GM23248 (cell line): ENCODE measurements around the gene HNF1B. TPM values are rescaled to one million over a fixed set of nuclear protein-coding genes. Genes with fewer than 3 reads are reported as not detected.

Experiments
- DNase-seq: peaks from one replicate; pipeline ENCODE4 v3.0.0-alpha.2; 2015
- H2AFZ ChIP-seq: fragments of 200-600 bp; sonication (generic); 2 replicates; pipeline ENCODE4 v1.6.1; 2016; ENCODE audit warnings: antibody characterized with exemption
- H3F3A ChIP-seq: fragments of 200-600 bp; sonication (generic); 2 replicates; pipeline ENCODE4 v1.6.1; 2016; ENCODE audit warnings: mild to moderate bottlenecking, antibody characterized with exemption, mixed run types; ENCODE audit not compliant: insufficient read depth
- H3K27ac ChIP-seq: fragments of 200-600 bp; sonication (generic); 2 replicates; pipeline ENCODE4 v1.5.1; 2016; ENCODE audit warnings: mild to moderate bottlenecking
- H3K27me3 ChIP-seq: fragments of 200-600 bp; sonication (generic); replicated peaks from 2 replicates; pipeline ENCODE4 v1.6.1; 2016; ENCODE audit warnings: mild to moderate bottlenecking; ENCODE audit not compliant: insufficient read depth
- H3K36me3 ChIP-seq: fragments of 200-600 bp; sonication (generic); 2 replicates; pipeline ENCODE4 v1.6.1; 2016; ENCODE audit warnings: low read depth, mild to moderate bottlenecking
- H3K4me1 ChIP-seq: fragments of 200-600 bp; sonication (generic); 2 replicates; pipeline ENCODE4 v1.6.1; 2016; ENCODE audit warnings: mild to moderate bottlenecking; ENCODE audit not compliant: insufficient read depth
- H3K4me2 ChIP-seq: fragments of 200-600 bp; sonication (generic); one replicate; pipeline ENCODE4 v1.6.1; 2016; ENCODE audit warnings: mild to moderate bottlenecking; ENCODE audit not compliant: unreplicated experiment
- H3K4me3 ChIP-seq: fragments of 200-600 bp; sonication (generic); 2 replicates; pipeline ENCODE4 v1.5.1; 2016; ENCODE audit warnings: mild to moderate bottlenecking
- H3K79me2 ChIP-seq: fragments of 200-600 bp; sonication (generic); 2 replicates; pipeline ENCODE4 v1.6.1; 2016; ENCODE audit warnings: mild to moderate bottlenecking; ENCODE audit not compliant: insufficient read depth
- H3K9ac ChIP-seq: fragments of 200-600 bp; sonication (generic); 2 replicates; pipeline ENCODE4 v1.6.1; 2016; ENCODE audit warnings: mild to moderate bottlenecking
- H3K9me2 ChIP-seq: fragments of 200-600 bp; sonication (generic); 2 replicates; pipeline ENCODE4 v1.6.1; 2016; ENCODE audit warnings: mixed run types, mild to moderate bottlenecking, moderate library complexity; ENCODE audit not compliant: insufficient read depth
- H3K9me3 ChIP-seq: fragments of 200-600 bp; sonication (generic); one replicate; pipeline ENCODE4 v1.6.1; 2017; ENCODE audit warnings: low read depth
- H4K20me1 ChIP-seq: fragments of 200-600 bp; sonication (generic); 2 replicates; pipeline ENCODE4 v1.6.0; 2016; ENCODE audit not compliant: insufficient read depth
- EZH2 ChIP-seq: fragments of 200-600 bp; sonication (generic); IDR thresholded peaks from 2 replicates; pipeline ENCODE4 v1.6.1; 2018; ENCODE audit warnings: antibody characterized with exemption, mild to moderate bottlenecking; ENCODE audit not compliant: insufficient read depth, poor library complexity, severe bottlenecking
- EZH2phosphoT487 ChIP-seq: fragments of 200-600 bp; sonication (generic); IDR thresholded peaks from 2 replicates; pipeline ENCODE4 v1.6.1; 2018; ENCODE audit warnings: antibody characterized with exemption, moderate library complexity, mild to moderate bottlenecking, low read depth; ENCODE audit not compliant: insufficient read depth
- WGBS, 2 experiments: methylation state at CpG; one replicate each; pipeline ENCODE4 v1.1.6; 2015 to 2017; ENCODE audit warnings: low lambda C conversion rate in 2 of 2, low coverage in 1 of 2; ENCODE audit errors: missing lambda C conversion rate in 2 of 2; 5-methylcytosine and 5-hydroxymethylcytosine counted together
- in situ Hi-C: fragments of 300-500 bp; cut with MboI; formaldehyde crosslinking; loops from 2 replicates; pipeline ENCODE4 v1.15.0; 2020
- polyA plus RNA-seq: library from polyadenylated mRNA; unstranded; fragments of >200 nt; fragmentation: Nextera tagmentation; extraction: Ambion mirVana; gene quantifications from 2 replicates; pipeline ENCODE4 v1.2.1, GENCODE V29; 2016
- total RNA-seq: library from RNA; depleted of rRNA; stranded (reverse); fragments of >200 nt; shearing (Covaris generic); gene quantifications from 2 replicates; pipeline ENCODE4 v1.2.3, GENCODE V29; 2014

The HNF1B gene
- total and polyA plus RNA-seq, 2 experiments from 2014 or later = not detected

DNA sequence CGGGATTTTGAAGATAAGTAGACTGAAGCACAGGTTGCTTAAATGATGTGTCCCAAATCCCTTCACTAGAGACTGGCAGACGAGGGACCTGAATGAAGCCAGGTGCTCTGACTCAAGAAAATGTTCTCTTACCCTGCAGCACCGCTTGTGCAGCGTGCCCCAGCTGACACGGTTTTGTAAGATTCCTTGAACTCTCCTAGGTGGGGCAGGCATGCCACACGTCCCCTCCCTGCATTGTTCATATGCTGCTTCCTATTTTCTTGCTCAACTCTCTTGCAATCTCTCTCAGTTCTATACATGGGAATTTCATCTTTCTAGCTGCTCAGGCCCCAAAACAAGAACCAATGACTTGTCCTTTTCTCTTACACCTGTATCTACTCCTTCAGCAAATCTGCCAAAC, 22.1 kb upstream of the HNF1B start:
- in situ Hi-C loops = loop anchor here (10.0 kb wide), 2 partner anchors 58 to 112 kb away; no protein-coding TSS in a partner anchor
- Histone ChIP-seq H3K4me2 (no peak overlapping the region), H3K79me2 (no peaks in the 10 kb centered on the region), H3F3A (no peaks in the 10 kb centered on the region), H3K36me3 (no peaks in the 10 kb centered on the region), H3K9ac (no peak overlapping the region), H3K27me3 (peaks cover 39% of the 10 kb centered on the region), H3K9me3 (no peaks in the 10 kb centered on the region), H3K4me3 (no peak overlapping the region), H3K9me2 (no peaks in the 10 kb centered on the region), H3K27ac (no peak overlapping the region), H4K20me1 (no peaks in the 10 kb centered on the region), H3K4me1 (no peaks in the 10 kb centered on the region), H2AFZ (no peak overlapping the region)
- no peak for DNase-seq
- TF ChIP-seq EZH2 = no peak
- 47 to 49% methylated on average over 5 to 6 of the region's 6 CpGs for WGBS, 2 experiments

DNA sequence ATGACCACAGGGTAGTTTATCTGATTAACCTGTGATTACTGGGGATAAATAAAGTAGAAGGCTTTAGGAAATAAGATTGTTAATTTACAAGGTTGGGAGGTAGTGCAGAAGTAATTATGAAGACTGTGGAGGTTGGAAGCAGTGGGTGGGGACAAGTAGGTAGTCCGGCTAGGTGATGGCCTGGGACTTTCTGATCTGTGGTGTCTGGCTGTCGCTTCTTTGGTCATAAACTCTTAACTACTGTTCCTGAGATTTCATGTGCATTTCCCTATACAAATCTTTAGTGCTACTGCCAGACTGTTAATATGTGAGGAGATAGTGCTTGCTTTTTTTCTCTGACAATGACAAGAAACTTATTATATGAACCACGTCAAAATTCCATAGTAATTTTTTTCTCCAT, 19.5 kb upstream of the HNF1B start:
- no peaks in the 10 kb centered on the region for H3K4me1 ChIP-seq
- peaks cover 43% of the 10 kb centered on the region for H3K27me3 ChIP-seq
- H3K4me3 ChIP-seq = no peak overlapping the region
- H2AFZ ChIP-seq = no peak overlapping the region
- DNase-seq = no peak
- no peaks in the 10 kb centered on the region for H3K9me3 ChIP-seq
- H3K4me2 ChIP-seq = no peak overlapping the region
- no peaks in the 10 kb centered on the region for H3K9me2 ChIP-seq
- no peaks in the 10 kb centered on the region for H3F3A ChIP-seq
- H3K27ac ChIP-seq = no peak overlapping the region
- TF ChIP-seq EZH2phosphoT487 = no peak
- TF ChIP-seq EZH2 = no peak
- no peak overlapping the region for H3K9ac ChIP-seq
- no peaks in the 10 kb centered on the region for H3K36me3 ChIP-seq
- no peaks in the 10 kb centered on the region for H4K20me1 ChIP-seq
- in situ Hi-C loops = loop anchor here (10.0 kb wide), 2 partner anchors 60 to 110 kb away; no protein-coding TSS in a partner anchor
- no peaks in the 10 kb centered on the region for H3K79me2 ChIP-seq
- 56 to 60% methylated on average over 3 of the region's 3 CpGs for WGBS, 2 experiments

DNA sequence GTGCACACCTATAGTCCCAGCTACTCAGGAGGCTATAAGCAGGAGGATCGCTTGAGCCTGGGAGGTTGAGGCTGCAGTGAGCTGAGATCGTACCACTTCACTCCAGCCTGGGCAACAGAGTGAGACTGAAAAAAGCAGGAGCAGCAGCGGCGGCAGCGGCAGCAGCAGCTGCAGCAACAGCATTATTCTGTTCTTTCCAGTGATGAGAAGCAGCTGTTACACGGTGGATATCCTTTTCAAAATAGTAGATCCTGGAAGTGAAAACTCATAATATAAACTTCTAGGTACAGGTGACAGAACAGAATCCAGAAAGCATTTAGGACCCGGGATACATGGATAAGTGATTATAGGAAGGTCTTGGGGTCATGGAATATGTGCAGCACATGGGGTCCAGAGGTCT, 17.8 kb upstream of the HNF1B start:
- Histone ChIP-seq H3K4me1 (no peaks in the 10 kb centered on the region), H3K36me3 (no peaks in the 10 kb centered on the region), H3K4me3 (no peak overlapping the region), H3K9ac (no peak overlapping the region), H3K27me3 (peaks cover 52% of the 10 kb centered on the region), H2AFZ (no peak overlapping the region), H3F3A (no peaks in the 10 kb centered on the region), H4K20me1 (no peaks in the 10 kb centered on the region), H3K9me2 (no peaks in the 10 kb centered on the region), H3K4me2 (no peak overlapping the region), H3K27ac (no peak overlapping the region), H3K79me2 (no peaks in the 10 kb centered on the region), H3K9me3 (no peaks in the 10 kb centered on the region)
- in situ Hi-C loops = loop anchor here (10.0 kb wide), 2 partner anchors 62 to 108 kb away; no protein-coding TSS in a partner anchor
- TF ChIP-seq EZH2phosphoT487 = no peak
- TF ChIP-seq EZH2 = no peak
- DNase-seq = no peak
- 10 to 12% methylated on average over 7 of the region's 7 CpGs for WGBS, 2 experiments

DNA sequence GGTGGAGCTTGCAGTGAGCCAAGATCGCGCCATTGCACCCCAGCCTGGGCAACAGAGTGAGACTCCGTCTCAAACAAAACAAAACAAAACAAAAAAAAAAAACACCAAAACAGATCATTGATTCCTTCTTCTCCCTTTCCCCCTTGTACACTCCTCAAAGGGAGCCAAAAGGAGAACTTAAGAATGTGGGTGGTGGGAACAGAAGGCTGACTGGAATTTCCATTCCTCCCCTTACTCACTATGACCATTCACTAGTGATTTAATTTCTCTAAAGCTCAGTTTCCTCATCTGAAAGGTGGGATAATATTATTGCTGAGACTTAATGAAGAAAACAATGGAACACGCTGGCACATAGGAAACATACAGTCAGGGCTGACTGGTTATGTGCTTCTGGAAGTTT, 17.1 kb upstream of the HNF1B start:
- no peak overlapping the region for H3K4me3 ChIP-seq
- in situ Hi-C loops = loop anchor here (10.0 kb wide), 2 partner anchors 63 to 107 kb away; no protein-coding TSS in a partner anchor
- H3K27ac ChIP-seq = no peak overlapping the region
- H3K36me3 ChIP-seq = no peaks in the 10 kb centered on the region
- no peaks in the 10 kb centered on the region for H3K9me3 ChIP-seq
- no peak for TF ChIP-seq EZH2
- TF ChIP-seq EZH2phosphoT487 = no peak
- H3K27me3 ChIP-seq = peaks cover 52% of the 10 kb centered on the region
- H3K4me2 ChIP-seq = no peak overlapping the region
- no peak overlapping the region for H2AFZ ChIP-seq
- H3F3A ChIP-seq = no peaks in the 10 kb centered on the region
- no peaks in the 10 kb centered on the region for H3K79me2 ChIP-seq
- DNase-seq = no peak
- WGBS, 2 experiments = 56 to 60% methylated on average over 4 of the region's 4 CpGs
- no peaks in the 10 kb centered on the region for H4K20me1 ChIP-seq
- no peak overlapping the region for H3K9ac ChIP-seq
- H3K4me1 ChIP-seq = no peaks in the 10 kb centered on the region
- H3K9me2 ChIP-seq = no peaks in the 10 kb centered on the region

DNA sequence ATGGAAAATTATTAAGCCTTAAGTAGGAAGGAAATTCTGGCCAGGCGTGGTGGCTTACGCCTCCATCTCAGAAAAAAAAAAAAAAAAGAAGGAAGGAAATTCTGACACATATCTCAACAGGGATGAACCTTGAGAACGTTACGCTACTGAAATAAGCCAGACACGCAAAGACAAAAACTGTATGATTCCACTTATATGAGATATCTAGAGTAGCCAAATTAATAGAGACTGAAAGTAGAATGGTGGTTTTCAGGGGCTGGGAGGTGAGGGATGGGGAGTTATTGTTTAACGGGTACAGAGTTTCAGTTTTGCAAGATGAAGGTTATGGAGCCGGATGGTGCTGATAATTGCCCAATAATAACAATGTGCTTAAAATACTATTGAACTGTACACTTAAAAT, 16.2 kb upstream of the HNF1B start:
- H3K79me2 ChIP-seq = no peaks in the 10 kb centered on the region
- H3K4me2 ChIP-seq = no peak overlapping the region
- in situ Hi-C loops = loop anchor here (10.0 kb wide), 2 partner anchors 64 to 106 kb away; no protein-coding TSS in a partner anchor
- H3K27ac ChIP-seq = no peak overlapping the region
- peaks cover 52% of the 10 kb centered on the region for H3K27me3 ChIP-seq
- no peaks in the 10 kb centered on the region for H3K9me2 ChIP-seq
- no peak overlapping the region for H3K9ac ChIP-seq
- no peaks in the 10 kb centered on the region for H3K9me3 ChIP-seq
- H4K20me1 ChIP-seq = no peaks in the 10 kb centered on the region
- 75 to 79% methylated on average over 7 of the region's 7 CpGs for WGBS, 2 experiments
- no peak overlapping the region for H3K4me3 ChIP-seq
- H3F3A ChIP-seq = no peaks in the 10 kb centered on the region
- DNase-seq = no peak
- no peaks in the 10 kb centered on the region for H3K4me1 ChIP-seq
- TF ChIP-seq EZH2phosphoT487 (no peak), EZH2 (no peak)
- no peaks in the 10 kb centered on the region for H3K36me3 ChIP-seq
- no peak overlapping the region for H2AFZ ChIP-seq
